Measurements from ENCODE around the gene SLC35E2B.

The SLC35E2B gene

DNA sequence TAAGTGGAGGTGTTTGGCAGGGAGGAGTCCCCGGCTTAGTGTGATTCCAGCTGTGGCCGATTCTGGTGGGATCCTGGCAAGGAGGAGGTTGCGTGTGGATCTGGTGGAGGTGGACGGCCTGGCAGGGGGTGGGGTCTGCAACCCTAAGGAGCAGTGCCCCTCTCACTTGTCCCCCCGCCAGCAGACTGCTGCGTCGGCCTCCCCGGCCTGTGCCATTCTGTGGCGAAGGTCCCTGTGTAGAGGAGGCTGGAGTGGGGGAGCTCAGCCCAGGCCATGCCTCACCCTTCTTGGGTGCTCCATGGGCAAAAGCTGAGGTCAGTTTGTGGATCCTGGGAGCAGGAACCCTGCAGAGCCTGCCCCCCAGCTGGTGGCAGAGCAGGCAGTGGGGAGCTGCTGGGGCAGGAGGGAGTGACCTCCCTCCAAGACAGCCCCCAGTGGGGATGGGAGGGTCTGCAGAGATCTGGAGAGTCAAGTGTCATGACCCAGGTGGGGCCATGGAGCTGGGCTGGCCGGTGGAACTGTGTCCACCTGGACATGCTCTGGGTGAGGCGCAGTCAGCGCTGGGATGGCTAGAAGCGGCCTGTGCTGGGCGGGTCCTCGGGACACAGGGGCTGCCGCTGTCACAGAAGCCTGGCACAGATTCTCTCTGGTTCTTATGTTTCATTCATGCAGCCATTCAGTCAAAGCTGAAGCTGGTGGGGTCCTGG lies 72.0 kb downstream of the SLC35E2B start:
- TF ChIP-seq, protein P1, sequence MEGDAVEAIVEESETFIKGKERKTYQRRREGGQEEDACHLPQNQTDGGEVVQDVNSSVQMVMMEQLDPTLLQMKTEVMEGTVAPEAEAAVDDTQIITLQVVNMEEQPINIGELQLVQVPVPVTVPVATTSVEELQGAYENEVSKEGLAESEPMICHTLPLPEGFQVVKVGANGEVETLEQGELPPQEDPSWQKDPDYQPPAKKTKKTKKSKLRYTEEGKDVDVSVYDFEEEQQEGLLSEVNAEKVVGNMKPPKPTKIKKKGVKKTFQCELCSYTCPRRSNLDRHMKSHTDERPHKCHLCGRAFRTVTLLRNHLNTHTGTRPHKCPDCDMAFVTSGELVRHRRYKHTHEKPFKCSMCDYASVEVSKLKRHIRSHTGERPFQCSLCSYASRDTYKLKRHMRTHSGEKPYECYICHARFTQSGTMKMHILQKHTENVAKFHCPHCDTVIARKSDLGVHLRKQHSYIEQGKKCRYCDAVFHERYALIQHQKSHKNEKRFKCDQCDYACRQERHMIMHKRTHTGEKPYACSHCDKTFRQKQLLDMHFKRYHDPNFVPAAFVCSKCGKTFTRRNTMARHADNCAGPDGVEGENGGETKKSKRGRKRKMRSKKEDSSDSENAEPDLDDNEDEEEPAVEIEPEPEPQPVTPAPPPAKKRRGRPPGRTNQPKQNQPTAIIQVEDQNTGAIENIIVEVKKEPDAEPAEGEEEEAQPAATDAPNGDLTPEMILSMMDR (IDR thresholded peaks at IDR 0.05; ENCODE audit: control extremely low read depth, extremely low read depth, low read depth, missing control alignments), result no peak
- ChIA-PET POLR2A (no interaction called here), CTCF (interaction anchor here (1.4 kb wide), 1 partner anchor 9 kb away, joined by 4 read pairs; no protein-coding TSS in a partner anchor)
- DNase-seq (ENCODE audit: extremely low spot score), result no peak

DNA sequence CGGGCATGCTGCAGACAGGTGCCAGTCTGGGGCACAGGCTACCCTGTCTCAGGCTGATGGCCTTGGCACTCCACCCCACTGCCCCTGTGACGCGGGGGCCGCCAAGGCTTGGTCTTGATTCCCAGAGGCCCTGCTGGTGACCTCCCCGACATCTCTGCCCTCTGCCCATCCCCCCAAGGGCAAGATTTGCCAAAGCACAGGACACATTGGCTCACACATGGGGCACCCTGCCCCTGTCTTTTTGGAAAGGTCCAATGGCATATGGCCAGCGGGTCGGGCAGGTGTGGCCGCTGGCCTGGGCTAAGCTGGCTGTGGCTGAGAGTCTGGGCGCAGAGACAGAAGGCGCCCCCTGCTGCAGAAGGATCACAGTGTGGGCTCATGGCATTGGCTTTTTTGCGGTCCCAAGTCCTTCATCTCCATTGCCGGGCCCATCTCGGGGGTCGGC lies 72.7 kb downstream of the SLC35E2B start:
- DNase-seq (ENCODE audit: extremely low spot score), result no peak
- CTCF ChIA-PET, result interaction anchor here (0.9 to 1.4 kb wide), 2 partner anchors 9 to 59 kb away, joined by 3 to 4 read pairs; no protein-coding TSS in a partner anchor
- POLR2A ChIA-PET, result no interaction called here
- TF ChIP-seq, protein P1 (IDR thresholded peaks at IDR 0.05; ENCODE audit: control extremely low read depth, extremely low read depth, low read depth, missing control alignments), result peak; percentile 25

DNA sequence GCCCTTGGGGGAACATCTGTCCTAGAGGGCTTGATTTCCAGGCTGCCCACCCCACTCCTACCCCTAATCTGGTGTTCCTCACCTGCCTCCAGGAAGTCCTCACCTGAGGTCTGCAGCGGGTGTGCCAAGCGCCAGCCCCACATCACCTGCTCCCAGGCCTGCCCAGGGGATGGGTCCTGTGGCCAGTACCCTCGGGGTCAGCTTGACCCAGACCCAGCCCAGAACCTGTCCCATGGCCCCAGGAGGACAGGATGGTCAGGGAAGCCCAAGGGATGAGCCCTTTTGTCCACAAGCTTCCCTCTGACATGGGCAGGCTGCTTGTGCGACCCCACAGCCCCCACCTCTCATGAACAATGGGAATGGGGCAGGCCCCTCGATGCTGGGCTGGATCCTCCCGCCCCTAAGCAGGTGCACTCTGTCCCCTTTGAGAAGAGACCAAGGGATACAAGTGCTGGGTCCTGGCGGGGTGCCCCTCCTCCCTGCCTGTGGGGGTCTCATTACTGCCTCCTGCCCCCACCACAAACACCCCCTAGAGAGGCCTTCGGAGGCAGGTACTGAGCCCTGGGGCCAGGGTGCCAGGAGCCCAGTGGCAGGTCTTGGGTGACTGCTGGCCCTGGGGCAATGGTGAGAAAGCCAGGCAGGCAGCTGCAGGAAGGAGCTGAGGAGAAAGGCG lies 74.1 kb downstream of the SLC35E2B start:
- POLR2A ChIA-PET, result no interaction called here
- TF ChIP-seq, protein P1 (IDR thresholded peaks at IDR 0.05; ENCODE audit: control extremely low read depth, extremely low read depth, low read depth, missing control alignments), result no peak
- no peak for DNase-seq (ENCODE audit: extremely low spot score)
- CTCF ChIA-PET, result interaction anchor here (0.9 kb wide), 1 partner anchor 247 kb away, joined by 3 read pairs; no protein-coding TSS in a partner anchor

DNA sequence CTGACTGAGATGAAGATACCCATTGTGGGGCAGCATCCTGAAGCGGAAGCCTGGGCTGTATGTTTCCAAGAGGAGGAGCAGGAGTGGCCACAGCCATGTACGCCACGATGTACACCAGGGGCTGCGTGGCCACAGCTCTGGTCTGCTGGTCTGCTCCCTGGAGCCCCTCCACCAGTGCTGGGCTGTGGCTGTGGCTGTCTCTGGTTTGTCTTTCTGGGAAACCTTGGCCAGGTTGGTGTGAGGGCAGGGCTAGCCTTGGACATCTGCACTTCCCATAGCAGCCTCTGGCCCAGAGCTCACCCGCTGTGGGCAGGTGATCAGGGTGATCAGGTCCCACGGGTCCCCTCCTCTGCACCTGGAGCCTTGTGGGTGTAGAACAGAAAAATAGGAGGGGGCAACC lies 74.7 kb downstream of the SLC35E2B start:
- TF ChIP-seq, protein P1 (IDR thresholded peaks at IDR 0.05; ENCODE audit: control extremely low read depth, extremely low read depth, low read depth, missing control alignments), result no peak
- CTCF ChIA-PET, result no interaction called here
- POLR2A ChIA-PET, result no interaction called here
- DNase-seq (ENCODE audit: extremely low spot score), result no peak

DNA sequence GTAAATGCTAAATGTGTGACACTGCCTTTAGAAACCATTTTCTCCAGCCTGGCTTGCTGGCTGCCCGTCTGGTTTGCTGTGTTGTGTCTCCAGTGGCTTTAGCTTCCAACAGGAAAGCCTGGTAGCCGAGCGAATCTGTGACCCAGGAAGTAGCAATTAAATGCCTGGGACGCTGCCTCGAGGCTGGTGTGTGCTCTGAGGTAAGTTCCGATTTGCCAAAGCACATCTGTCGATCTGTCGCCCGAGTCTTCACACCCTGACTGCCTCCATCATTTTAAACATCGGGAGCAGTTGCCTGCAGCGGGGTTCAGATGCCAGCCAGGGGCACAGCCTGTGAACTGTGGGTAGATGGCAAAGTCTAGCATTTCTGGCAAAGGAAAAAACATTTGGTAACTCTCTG lies 75.1 kb downstream of the SLC35E2B start:
- TF ChIP-seq, protein P1 (IDR thresholded peaks at IDR 0.05; ENCODE audit: control extremely low read depth, extremely low read depth, low read depth, missing control alignments), result no peak
- CTCF ChIA-PET, result no interaction called here
- POLR2A ChIA-PET, result no interaction called here
- no peak for DNase-seq (ENCODE audit: extremely low spot score)

DNA sequence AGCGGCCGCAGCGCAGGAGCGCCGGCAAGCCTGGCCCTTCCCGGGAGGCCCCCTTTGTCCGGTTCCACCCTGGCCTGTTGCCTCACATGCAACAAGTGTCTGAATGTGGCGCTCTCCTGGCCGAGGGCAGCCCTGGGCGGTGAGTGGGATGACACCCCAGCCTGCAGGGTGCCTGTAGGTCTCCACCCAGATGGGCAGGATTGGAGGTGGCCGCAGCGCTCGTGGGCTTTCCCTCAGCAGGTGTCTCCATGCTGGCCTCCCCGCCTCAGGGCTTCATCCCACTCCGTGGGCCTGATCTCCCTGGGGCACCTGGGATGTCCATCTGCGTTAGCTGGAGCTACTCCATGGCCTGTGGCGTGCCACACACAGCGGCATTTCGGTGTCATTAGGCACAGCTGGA lies 75.8 kb downstream of the SLC35E2B start:
- DNase-seq (ENCODE audit: extremely low spot score), result no peak
- CTCF ChIA-PET, result no interaction called here
- TF ChIP-seq, protein P1 (IDR thresholded peaks at IDR 0.05; ENCODE audit: control extremely low read depth, extremely low read depth, low read depth, missing control alignments), result no peak
- POLR2A ChIA-PET, result no interaction called here
